H9 (cell line): ENCODE results near the gene ROBO2. TPM values are rescaled to one million over a fixed set of nuclear protein-coding genes. Genes with fewer than 3 reads are reported as not detected.

Experiments
- DNase-seq: peaks from one replicate; pipeline ENCODE4 v3.0.0-alpha.2; 2017
- H2AFZ ChIP-seq: one replicate; pipeline ENCODE4 v1.6.1; 2013; ENCODE audit warnings: mild to moderate bottlenecking, low read length, control low read depth, moderate library complexity
- H2AK5ac ChIP-seq: 2 replicates; pipeline ENCODE4 v1.6.1; 2013; ENCODE audit warnings: low read length, control low read depth, mixed read lengths; ENCODE audit not compliant: insufficient read length
- H2BK120ac ChIP-seq: one replicate; pipeline ENCODE4 v1.6.1; 2013; ENCODE audit warnings: low read depth, mild to moderate bottlenecking, low read length, control low read depth, inconsistent platforms; ENCODE audit not compliant: poor library complexity, severe bottlenecking
- H2BK12ac ChIP-seq: 2 replicates; pipeline ENCODE4 v1.6.1; 2013; ENCODE audit warnings: low read length, control low read depth, mixed read lengths, low read depth; ENCODE audit not compliant: insufficient read length
- H2BK15ac ChIP-seq: 2 replicates; pipeline ENCODE4 v1.6.1; 2013; ENCODE audit warnings: low read depth, low read length, control low read depth
- H2BK20ac ChIP-seq: one replicate; pipeline ENCODE4 v1.6.1; 2013; ENCODE audit warnings: low read depth, mild to moderate bottlenecking, low read length, control low read depth, inconsistent platforms; ENCODE audit not compliant: poor library complexity, severe bottlenecking
- H2BK5ac ChIP-seq: 2 replicates; pipeline ENCODE4 v1.6.1; 2013; ENCODE audit warnings: low read length, control low read depth, mixed read lengths; ENCODE audit not compliant: insufficient read length
- H3K14ac ChIP-seq: 2 replicates; pipeline ENCODE4 v1.6.1; 2013; ENCODE audit warnings: low read length, control low read depth; ENCODE audit not compliant: insufficient read depth
- H3K18ac ChIP-seq: 2 replicates; pipeline ENCODE4 v1.6.1; 2013; ENCODE audit warnings: low read depth, mild to moderate bottlenecking, mixed read lengths, low read length, control low read depth; ENCODE audit not compliant: insufficient read length
- H3K23ac ChIP-seq: 2 replicates; pipeline ENCODE4 v1.6.1; 2013; ENCODE audit warnings: low read length, control low read depth, mixed read lengths, low read depth; ENCODE audit not compliant: insufficient read length
- H3K23me2 ChIP-seq: 2 replicates; pipeline ENCODE4 v1.6.1; 2013; ENCODE audit warnings: low read depth, mild to moderate bottlenecking, mixed read lengths, low read length, control low read depth; ENCODE audit not compliant: insufficient read length, poor library complexity, severe bottlenecking
- H3K27ac ChIP-seq: 2 replicates; pipeline ENCODE4 v1.5.1; 2013; ENCODE audit warnings: low read length, control low read depth, mixed read lengths, low read depth; ENCODE audit not compliant: insufficient read length
- H3K27me3 ChIP-seq: 2 replicates; pipeline ENCODE4 v1.6.1; 2013; ENCODE audit warnings: low read length, control low read depth, inconsistent platforms; ENCODE audit not compliant: insufficient read depth
- H3K4ac ChIP-seq: 2 replicates; pipeline ENCODE4 v1.6.1; 2013; ENCODE audit warnings: low read depth, mild to moderate bottlenecking, control low read depth, inconsistent platforms, low read length, moderate library complexity
- H3K4me1 ChIP-seq: 2 replicates; pipeline ENCODE4 v1.6.1; 2013; ENCODE audit warnings: low read length, control low read depth, inconsistent platforms; ENCODE audit not compliant: insufficient read depth
- H3K4me2 ChIP-seq: 2 replicates; pipeline ENCODE4 v1.6.1; 2013; ENCODE audit warnings: low read length, control low read depth, mixed read lengths; ENCODE audit not compliant: insufficient read length, insufficient read depth
- H3K56ac ChIP-seq: 2 replicates; pipeline ENCODE4 v1.6.1; 2013; ENCODE audit warnings: low read depth, mild to moderate bottlenecking, mixed read lengths, low read length, control low read depth; ENCODE audit not compliant: insufficient read length
- H3K79me1 ChIP-seq: 2 replicates; pipeline ENCODE4 v1.6.1; 2013; ENCODE audit warnings: low read depth, mild to moderate bottlenecking, moderate library complexity, low read length, control low read depth, inconsistent platforms; ENCODE audit not compliant: insufficient read depth, poor library complexity, severe bottlenecking
- H3K79me2 ChIP-seq: 2 replicates; pipeline ENCODE4 v1.6.1; 2013; ENCODE audit warnings: low read length, control low read depth, inconsistent platforms; ENCODE audit not compliant: insufficient read depth
- H3K9ac ChIP-seq: 2 replicates; pipeline ENCODE4 v1.6.1; 2013; ENCODE audit warnings: low read length, control low read depth, mixed read lengths; ENCODE audit not compliant: insufficient read length; ENCODE audit errors: extremely low read depth
- H3K9me3 ChIP-seq: one replicate; pipeline ENCODE4 v1.6.1; 2013; ENCODE audit warnings: low read depth, low read length, inconsistent platforms; ENCODE audit not compliant: control insufficient read depth
- H3T11ph ChIP-seq: one replicate; pipeline ENCODE4 v1.6.1; 2013; ENCODE audit warnings: mild to moderate bottlenecking, low read length, control low read depth, inconsistent platforms
- H4K20me1 ChIP-seq: one replicate; pipeline ENCODE4 v1.6.1; 2013; ENCODE audit not compliant: control insufficient read depth, insufficient read length, insufficient read depth
- H4K5ac ChIP-seq: 2 replicates; pipeline ENCODE4 v1.6.1; 2013; ENCODE audit warnings: low read depth, mild to moderate bottlenecking, mixed read lengths, low read length, control low read depth; ENCODE audit not compliant: insufficient read length
- H4K8ac ChIP-seq: replicated peaks from 2 replicates; pipeline ENCODE4 v1.6.1; 2013; ENCODE audit warnings: low read length, control low read depth, mixed read lengths, low read depth; ENCODE audit not compliant: insufficient read length
- H4K91ac ChIP-seq: 2 replicates; pipeline ENCODE4 v1.6.1; 2013; ENCODE audit warnings: low read depth, mild to moderate bottlenecking, moderate library complexity, mixed read lengths, low read length, control low read depth; ENCODE audit not compliant: insufficient read length
- H3K27ac Mint-ChIP-seq, 3 experiments: 2 replicates in 2 of 3; 3 replicates in 1 of 3; pipeline ENCODE4 v1.8.0; 2020 to 2021; ENCODE audit warnings: mixed read lengths in 3 of 3, mild to moderate bottlenecking in 1 of 3, moderate library complexity in 1 of 3
- H3K27me3 Mint-ChIP-seq: 2 replicates; pipeline ENCODE4 v1.8.0; 2021; ENCODE audit warnings: low read depth, mild to moderate bottlenecking, moderate library complexity, mixed read lengths
- H3K36me3 Mint-ChIP-seq, 3 experiments: 2 replicates in 2 of 3; 3 replicates in 1 of 3; pipeline ENCODE4 v1.8.0; 2020 to 2021; ENCODE audit warnings: low read depth in 3 of 3, mixed read lengths in 3 of 3; ENCODE audit not compliant: insufficient read depth in 1 of 3
- H3K4me1 Mint-ChIP-seq, 2 experiments: 2 replicates each; pipeline ENCODE4 v1.8.0; 2020; ENCODE audit warnings: mixed read lengths in 2 of 2
- H3K4me3 Mint-ChIP-seq, 2 experiments: 2 replicates in 1 of 2; 3 replicates in 1 of 2; pipeline ENCODE4 v1.8.0; 2020 to 2021; ENCODE audit warnings: mild to moderate bottlenecking in 2 of 2, mixed read lengths in 2 of 2, moderate library complexity in 1 of 2
- H3K9me3 Mint-ChIP-seq, 2 experiments: 2 replicates in 1 of 2; 3 replicates in 1 of 2; pipeline ENCODE4 v1.8.0; 2020; ENCODE audit warnings: mild to moderate bottlenecking in 2 of 2, mixed read lengths in 2 of 2, moderate library complexity in 1 of 2
- CTCF ChIP-seq: fragments of 200-600 bp; sonication (generic); conservative IDR thresholded peaks from 3 replicates; pipeline ENCODE4 v1.8.0; 2021; ENCODE audit warnings: antibody characterized with exemption, mild to moderate bottlenecking
- WGBS: extraction: QIAGEN DNeasy Blood & Tissue Kit; methylation state at CpG from one replicate; pipeline ENCODE4 v1.1.7; 2013; ENCODE audit warnings: missing lambda C conversion rate, low lambda C conversion rate, mixed read lengths; ENCODE audit not compliant: insufficient read length; ENCODE audit errors: extremely low coverage; 5-methylcytosine and 5-hydroxymethylcytosine counted together
- total RNA-seq: library from RNA; stranded (reverse); gene quantifications from 2 replicates; pipeline ENCODE4 v1.2.1, GENCODE V29; 2021

The ROBO2 gene
- total RNA-seq, 1 experiment from 2014 or later: 2.3 TPM

GRCh38 chr3:77599948-77600347, 560.0 kb downstream of the ROBO2 start:
- H3K27ac ChIP-seq: no peak overlapping the region
- WGBS: no CpG with 5 or more reads among the region's 1 CpG

More at GRCh38 chr3:77599948-77600347, 560.0 kb downstream of the ROBO2 start:
- Histone ChIP-seq H2AFZ (no peak overlapping the region), H4K8ac (no peak overlapping the region), H3K23ac (no peak overlapping the region), H2BK12ac (no peak overlapping the region), H3K23me2 (no peaks in the 10 kb centered on the region), H4K20me1 (no peaks in the 10 kb centered on the region), H3K27me3 (no peaks in the 10 kb centered on the region), H3T11ph (no peak overlapping the region), H2BK5ac (no peak overlapping the region), H3K79me1 (no peaks in the 10 kb centered on the region), H3K4me1 (no peaks in the 10 kb centered on the region), H3K4ac (no peak overlapping the region), H2BK120ac (no peak overlapping the region), H2BK15ac (no peak overlapping the region), H2BK20ac (no peak overlapping the region), H3K9me3 (no peaks in the 10 kb centered on the region), H4K5ac (no peak overlapping the region), H3K4me2 (no peak overlapping the region), H2AK5ac (no peak overlapping the region), H3K9ac (no peak overlapping the region), H4K91ac (no peak overlapping the region), H3K14ac (no peak overlapping the region), H3K18ac (no peak overlapping the region), H3K79me2 (no peaks in the 10 kb centered on the region), H3K56ac (no peak overlapping the region)
- no peak overlapping the region for H3K27ac Mint-ChIP-seq
- H3K36me3 Mint-ChIP-seq: peaks cover 0 to 3% (median 0%) of the 10 kb centered on the region in 3 experiments; a peak in 1 of 7 replicates
- no peak for TF ChIP-seq CTCF
- DNase-seq: no peak
- no peak overlapping the region for H3K4me3 Mint-ChIP-seq
- H3K27me3 Mint-ChIP-seq: no peaks in the 10 kb centered on the region
- no peaks in the 10 kb centered on the region; a peak in 1 of 5 replicates for H3K9me3 Mint-ChIP-seq
- H3K4me1 Mint-ChIP-seq: no peaks in the 10 kb centered on the region
